Measurements from ENCODE around the gene SLN.

The SLN gene

GRCh38 chr11:107719073-107719472 is 7.2 kb upstream of the SLN start:
- no peak for DNase-seq

DNA sequence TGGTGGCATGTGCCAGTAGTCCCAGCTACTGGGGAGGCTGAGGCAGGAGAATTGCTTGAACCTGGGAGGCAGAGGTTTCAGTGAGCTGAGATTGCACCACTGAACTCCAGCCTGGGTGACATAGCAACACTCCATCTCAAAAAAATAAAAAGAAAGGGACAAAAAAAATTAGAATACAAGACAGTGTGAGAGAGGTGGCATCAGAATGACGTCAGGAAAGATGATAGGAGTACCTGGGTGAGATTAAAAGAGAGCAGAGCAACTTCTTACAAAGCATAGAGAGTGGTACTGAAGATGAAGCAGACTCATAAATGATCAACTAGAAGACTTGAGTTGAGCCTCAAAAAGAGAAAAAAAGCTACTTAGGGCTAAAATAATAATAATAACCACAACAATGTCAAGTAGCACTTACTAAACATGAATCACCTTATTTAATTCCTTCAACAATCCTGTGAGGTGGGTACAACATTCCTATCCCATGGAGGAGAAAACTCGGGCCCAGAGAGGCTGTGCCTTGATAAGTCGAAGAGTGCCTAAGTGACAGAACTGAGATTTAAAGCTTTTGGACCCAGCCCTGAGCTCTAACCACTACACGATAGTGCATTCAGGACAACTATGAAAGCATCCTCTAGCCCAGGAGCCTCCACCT is 5.2 kb upstream of the SLN start:
- no peak for DNase-seq

DNA sequence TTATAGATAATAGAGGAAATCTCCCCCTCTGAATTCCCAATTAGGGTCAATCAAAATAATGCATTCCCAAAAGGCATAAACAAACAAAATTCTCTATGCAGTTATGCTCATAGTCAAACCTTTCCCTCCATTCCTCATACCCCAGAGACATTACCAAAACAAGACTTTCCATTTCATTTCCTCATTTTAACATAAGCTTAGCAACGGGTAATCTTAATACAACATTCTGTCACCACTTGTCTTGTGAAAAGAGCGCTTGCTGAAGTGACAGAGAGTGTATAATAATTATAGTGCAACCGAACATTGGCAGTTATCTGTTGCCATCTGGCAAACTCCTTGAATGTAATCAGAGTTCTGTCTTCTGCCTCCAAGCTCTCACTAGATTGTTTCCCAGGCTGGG is 1.2 kb upstream of the SLN start:
- no peak for DNase-seq

DNA sequence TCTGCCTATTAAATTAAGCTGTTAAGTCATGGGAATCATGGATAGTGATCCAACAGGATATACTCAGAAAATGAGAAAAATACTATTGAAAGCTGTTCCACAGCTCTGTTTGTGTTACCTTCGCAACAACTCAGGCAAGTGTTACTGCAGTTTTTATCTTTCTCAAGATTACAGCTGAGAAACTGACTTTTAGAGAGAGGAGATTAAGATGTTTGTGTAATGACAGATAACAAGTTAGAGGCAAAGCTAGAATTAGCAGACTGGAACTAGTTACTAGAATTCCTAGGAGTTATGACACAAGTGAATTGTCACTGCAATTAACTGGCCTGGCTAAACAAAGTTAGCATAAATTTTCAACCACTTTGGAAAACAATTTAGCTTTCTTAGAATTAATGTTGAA is 1.6 kb downstream of the SLN start:
- DNase-seq: no peak

GRCh38 chr11:107708792-107709191 is 3.1 kb downstream of the SLN start:
- no peak for DNase-seq

DNA sequence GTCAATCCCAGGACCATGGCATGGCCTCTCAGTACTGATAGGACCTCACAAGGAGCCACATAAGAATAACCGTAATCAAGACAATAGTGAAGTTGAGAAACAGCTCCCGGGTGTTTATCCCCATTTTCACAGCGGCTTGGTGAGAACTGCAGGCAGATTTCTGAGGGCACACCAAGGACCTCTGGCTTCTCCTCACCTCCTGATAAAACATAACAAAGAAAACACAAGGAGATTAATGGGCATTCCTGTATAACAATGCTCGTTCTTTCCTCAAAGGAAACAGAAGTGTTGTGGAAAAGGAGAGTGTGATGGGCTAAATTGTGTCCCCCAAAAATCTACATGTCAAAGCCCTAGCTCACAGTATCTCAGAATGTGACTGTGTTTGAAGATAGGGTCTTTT is 4.0 kb downstream of the SLN start:
- no peak for DNase-seq

DNA sequence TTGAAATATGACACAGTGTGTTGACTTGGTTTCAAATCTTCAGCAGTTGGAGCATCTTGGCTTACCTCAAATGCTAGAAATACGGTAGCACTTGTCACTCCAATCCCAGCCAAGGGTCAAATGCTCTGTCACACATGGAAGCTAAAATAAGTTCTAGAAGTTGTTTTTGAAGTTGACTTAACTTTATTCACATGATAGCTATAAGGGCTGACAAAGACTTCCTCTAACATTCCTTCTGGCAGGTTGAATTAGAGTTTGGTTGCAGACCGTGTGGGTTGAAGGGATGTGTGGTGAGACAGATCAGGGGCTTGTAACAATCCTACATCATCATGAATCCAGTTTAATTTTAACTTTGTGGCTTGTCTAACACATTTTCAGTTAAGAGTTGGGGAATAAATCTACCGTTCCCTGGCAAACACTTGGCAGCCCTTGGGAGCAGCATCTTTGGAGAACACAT is 4.6 kb downstream of the SLN start:
- no peak for DNase-seq

GRCh38 chr11:107706531-107706930 is 5.3 kb downstream of the SLN start:
- DNase-seq: no peak

GRCh38 chr11:107705027-107705426 is 6.8 kb downstream of the SLN start:
- DNase-seq: no peak

DNA sequence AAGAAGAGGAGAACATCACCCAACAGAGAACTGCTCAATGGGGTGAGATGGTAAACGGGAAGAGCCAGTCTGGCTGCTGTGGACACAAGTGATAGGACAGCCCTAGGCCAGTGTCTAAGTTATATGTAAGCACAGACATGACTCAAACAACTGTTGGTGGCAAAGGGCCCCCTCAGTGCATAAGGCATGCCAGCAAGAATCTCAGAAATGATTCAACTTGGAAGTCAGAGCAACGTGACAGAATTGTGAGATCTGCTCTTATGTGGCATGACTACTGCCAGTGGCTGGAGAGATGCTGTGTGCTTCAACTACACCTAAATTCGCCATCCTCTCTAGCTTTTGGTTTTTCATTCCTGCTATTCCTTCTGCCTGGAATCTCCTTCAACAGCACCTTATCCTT is 7.4 kb downstream of the SLN start:
- DNase-seq: no peak

GRCh38 chr11:107702723-107703122 is 9.1 kb downstream of the SLN start:
- DNase-seq: no peak

DNA sequence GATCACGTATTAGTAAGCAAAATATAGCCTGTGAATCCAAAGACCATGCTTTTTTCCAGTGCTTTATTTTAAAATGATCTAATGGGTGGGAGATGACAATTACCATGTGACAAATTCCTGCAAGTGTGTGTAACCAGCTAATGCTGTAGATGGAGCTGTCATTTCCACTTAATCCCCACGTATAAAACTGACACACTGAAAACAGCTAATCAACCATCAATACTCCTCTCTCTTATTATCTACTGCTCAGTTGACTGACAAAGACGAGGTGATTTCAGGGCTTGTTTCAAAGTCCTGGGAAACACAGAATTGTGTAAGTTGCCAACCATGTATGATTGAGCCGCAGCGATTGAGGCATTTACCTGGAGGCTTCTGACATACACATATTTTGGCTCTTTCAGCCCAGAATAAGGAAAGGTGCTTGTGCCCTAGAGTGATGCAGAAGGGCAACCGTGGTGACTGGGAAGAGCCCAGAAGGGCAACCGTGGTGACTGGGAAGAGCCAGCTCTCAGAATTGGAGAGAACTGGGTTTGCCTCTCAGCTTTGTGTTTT is 9.7 kb downstream of the SLN start:
- no peak for DNase-seq

DNA sequence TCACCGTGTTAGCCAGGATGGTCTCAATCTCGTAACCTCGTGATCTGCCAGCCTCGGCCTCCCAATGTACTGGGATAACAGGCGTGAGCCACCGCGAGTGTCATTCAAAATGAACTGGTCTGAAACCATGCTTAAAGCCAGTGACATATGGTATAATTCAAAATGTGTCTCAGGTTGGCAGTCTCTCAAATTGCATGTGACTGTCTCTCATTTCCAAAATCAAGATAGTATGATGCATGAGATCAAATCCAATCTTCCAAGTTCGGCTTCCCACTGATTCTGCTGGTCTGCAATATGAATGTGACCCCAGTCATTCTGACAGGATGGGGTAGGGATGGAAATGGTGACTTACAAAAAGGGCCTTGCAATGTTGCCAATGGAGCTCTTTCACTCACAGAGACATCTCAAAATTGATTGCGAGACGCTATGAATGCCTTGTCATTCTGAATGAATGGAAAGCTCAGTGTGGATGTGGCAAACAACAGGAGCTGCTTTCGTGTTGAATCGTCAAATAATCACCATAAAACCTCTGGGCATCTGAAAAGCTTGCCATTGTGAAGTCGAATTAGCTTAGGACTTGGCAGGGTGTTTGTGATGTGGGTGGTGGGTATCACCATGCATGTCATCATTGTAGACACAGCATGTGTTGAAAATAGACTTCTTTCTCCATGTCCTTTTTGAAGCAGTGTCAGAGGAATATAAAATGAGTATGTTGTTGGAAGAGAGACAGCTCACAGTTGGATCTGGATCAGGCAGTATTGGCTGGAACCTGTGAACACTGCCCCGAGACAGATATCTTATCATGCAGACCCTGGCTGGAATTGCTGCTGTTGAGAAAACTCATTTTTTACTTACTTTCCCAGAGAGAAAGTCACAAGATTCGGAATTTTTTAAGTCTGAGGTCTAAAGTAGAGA is 12.2 kb downstream of the SLN start:
- no peak for DNase-seq

DNA sequence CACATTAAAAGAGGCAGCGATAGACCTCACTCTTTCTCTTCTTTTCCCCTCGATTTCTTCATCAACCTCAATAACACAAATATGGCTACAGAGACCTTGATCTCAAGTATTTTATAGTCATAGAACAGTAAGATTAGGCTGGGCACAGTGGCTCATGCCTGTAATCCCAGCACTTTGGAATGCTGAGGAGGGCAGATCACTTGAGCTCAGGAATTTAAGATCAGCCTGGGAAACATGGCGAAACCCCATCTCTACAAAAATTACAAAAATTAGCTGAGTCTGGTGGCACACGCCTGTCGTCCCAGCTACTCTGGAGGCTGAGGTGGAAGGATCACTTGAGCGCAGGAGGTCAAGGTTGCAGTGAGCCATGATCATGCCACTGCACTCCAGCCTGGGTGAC is 14.6 kb downstream of the SLN start:
- no peak for DNase-seq

DNA sequence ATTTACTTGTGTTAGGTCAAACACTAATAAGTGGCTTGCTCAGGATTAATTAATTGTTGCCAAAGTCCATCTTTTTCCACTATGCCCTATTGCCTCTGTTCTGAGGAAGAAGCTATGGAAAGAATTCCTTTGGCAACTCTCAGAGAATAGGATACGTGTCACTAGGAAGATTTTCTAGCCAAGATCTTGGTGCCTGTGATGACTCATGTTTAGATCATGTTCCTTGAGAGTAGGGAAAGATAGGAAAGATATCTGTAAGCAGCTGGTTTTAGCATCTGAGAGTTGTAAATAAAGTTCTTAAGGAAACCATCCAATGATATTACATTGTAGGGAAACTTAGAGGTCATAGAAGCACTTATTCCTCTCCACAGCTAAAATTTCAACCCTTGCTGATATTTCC is 15.7 kb downstream of the SLN start:
- DNase-seq: no peak

GRCh38 chr11:107695446-107695845 is 16.4 kb downstream of the SLN start:
- DNase-seq: no peak

GRCh38 chr11:107691000-107691750 is 20.7 kb downstream of the SLN start:
- no peak for DNase-seq

- peak; percentile 73 to 77 for DNase-seq
These were observed 22.3 kb downstream of the SLN start for GRCh38 chr11:107689317-107690202.

- no peak for DNase-seq
These were observed 23.4 kb downstream of the SLN start for GRCh38 chr11:107688322-107688918.

DNA sequence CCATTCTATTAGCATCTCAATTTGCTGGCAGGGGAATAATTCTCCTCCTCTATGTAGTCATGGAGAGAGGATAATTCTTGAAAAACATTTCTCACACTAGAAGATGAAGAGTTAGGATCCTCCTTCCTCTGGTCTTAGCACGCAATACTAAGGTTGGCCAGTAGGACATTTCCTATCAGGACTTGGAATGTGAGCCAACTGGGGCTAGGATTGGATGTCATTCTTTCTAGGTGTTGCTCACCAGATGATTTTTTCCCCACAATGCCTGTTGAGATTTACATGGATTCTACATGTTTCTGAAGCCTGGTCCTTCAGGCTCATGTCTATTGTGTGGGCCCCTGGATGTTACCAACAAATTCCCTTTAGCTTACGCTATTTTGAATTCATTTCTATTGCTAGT is 28.0 kb downstream of the SLN start:
- DNase-seq: no peak

GRCh38 chr11:107683061-107683460 is 28.8 kb downstream of the SLN start:
- peak; percentile 43 to 76 for DNase-seq

GRCh38 chr11:107682572-107682971 is 29.3 kb downstream of the SLN start:
- no peak for DNase-seq
